ENCODE data around the gene TRUB2. TPM values are rescaled to one million over a fixed set of nuclear protein-coding genes. Genes with fewer than 3 reads are reported as not detected.

The TRUB2 gene
- total RNA-seq, 1 donor from 2014 or later, result 10.2 TPM

- Histone ChIP-seq H3K36me3 (peaks cover 73 to 78% of the 10 kb centered on the region in 2 donors), H3K27me3 (no peaks in the 10 kb centered on the region)
- intact Hi-C loops (cut with DNase I), result no loop called here
These were observed 63.1 kb downstream of the TRUB2 start for GRCh38 chr9:128259156-128259555.

DNA sequence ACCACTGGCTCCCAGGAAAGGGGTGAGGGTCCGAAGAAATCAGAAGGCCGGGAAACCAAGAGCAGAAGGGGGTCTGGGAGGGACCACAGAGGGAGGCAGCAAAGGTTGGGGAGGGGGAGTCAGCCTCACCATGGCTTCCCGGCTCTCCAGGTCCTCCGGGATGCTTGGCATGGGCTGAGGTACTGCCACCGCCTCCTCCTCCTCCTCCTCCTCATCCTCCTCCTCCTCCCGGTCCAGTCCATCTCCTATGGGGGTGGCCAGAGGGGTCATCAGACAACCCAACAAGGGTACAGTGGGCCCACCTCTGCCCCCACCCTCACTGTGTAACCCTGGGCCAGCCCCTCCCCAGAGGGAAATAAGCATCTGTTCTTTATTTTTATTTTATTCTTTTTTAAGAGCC lies 63.9 kb downstream of the TRUB2 start:
- intact Hi-C loops (cut with DNase I), result no loop called here
- peaks cover 69 to 72% of the 10 kb centered on the region in 2 donors for H3K36me3 ChIP-seq

More at GRCh38 chr9:128259156-128259555, 63.1 kb downstream of the TRUB2 start:
- H3K4me1 ChIP-seq, result no peaks in the 10 kb centered on the region
- H3K27ac ChIP-seq, result no peak overlapping the region
- DNase-seq (ENCODE audit: low spot score in 2 of 2), result no peak
- TF ChIP-seq, protein P1, sequence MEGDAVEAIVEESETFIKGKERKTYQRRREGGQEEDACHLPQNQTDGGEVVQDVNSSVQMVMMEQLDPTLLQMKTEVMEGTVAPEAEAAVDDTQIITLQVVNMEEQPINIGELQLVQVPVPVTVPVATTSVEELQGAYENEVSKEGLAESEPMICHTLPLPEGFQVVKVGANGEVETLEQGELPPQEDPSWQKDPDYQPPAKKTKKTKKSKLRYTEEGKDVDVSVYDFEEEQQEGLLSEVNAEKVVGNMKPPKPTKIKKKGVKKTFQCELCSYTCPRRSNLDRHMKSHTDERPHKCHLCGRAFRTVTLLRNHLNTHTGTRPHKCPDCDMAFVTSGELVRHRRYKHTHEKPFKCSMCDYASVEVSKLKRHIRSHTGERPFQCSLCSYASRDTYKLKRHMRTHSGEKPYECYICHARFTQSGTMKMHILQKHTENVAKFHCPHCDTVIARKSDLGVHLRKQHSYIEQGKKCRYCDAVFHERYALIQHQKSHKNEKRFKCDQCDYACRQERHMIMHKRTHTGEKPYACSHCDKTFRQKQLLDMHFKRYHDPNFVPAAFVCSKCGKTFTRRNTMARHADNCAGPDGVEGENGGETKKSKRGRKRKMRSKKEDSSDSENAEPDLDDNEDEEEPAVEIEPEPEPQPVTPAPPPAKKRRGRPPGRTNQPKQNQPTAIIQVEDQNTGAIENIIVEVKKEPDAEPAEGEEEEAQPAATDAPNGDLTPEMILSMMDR (IDR thresholded peaks at IDR 0.05), result no peak
- H3K4me3 ChIP-seq, result no peak overlapping the region
- H3K9me3 ChIP-seq, result no peaks in the 10 kb centered on the region

GRCh38 chr9:128257907-128258306 lies 64.3 kb downstream of the TRUB2 start:
- no peaks in the 10 kb centered on the region for H3K9me3 ChIP-seq
- TF ChIP-seq, protein P1 (IDR thresholded peaks at IDR 0.05), result no peak
- no peak for DNase-seq (ENCODE audit: low spot score in 2 of 2)
- H3K36me3 ChIP-seq, result peaks cover 65 to 68% of the 10 kb centered on the region in 2 donors
- H3K4me3 ChIP-seq, result no peak overlapping the region
- no peaks in the 10 kb centered on the region for H3K4me1 ChIP-seq
- intact Hi-C loops (cut with DNase I), result no loop called here
- no peaks in the 10 kb centered on the region for H3K27me3 ChIP-seq
- no peak overlapping the region for H3K27ac ChIP-seq

More for the DNA sequence above, 63.9 kb downstream of the TRUB2 start:
- H3K27me3 ChIP-seq, result no peaks in the 10 kb centered on the region
- H3K9me3 ChIP-seq, result no peaks in the 10 kb centered on the region
- no peak overlapping the region for H3K27ac ChIP-seq
- no peaks in the 10 kb centered on the region for H3K4me1 ChIP-seq
- no peak overlapping the region for H3K4me3 ChIP-seq
- TF ChIP-seq, protein P1 (IDR thresholded peaks at IDR 0.05), result no peak
- DNase-seq (ENCODE audit: low spot score in 2 of 2), result no peak

GRCh38 chr9:128257086-128257825 lies 65.0 kb downstream of the TRUB2 start:
- H3K9me3 ChIP-seq, result no peaks in the 10 kb centered on the region
- intact Hi-C loops (cut with DNase I), result no loop called here
- TF ChIP-seq, protein P1 (IDR thresholded peaks at IDR 0.05), result no peak

More at GRCh38 chr9:128257086-128257825, 65.0 kb downstream of the TRUB2 start:
- peaks cover 59 to 61% of the 10 kb centered on the region in 2 donors for H3K36me3 ChIP-seq
- H3K4me3 ChIP-seq, result no peak overlapping the region
- H3K27ac ChIP-seq, result no peak overlapping the region
- no peaks in the 10 kb centered on the region for H3K27me3 ChIP-seq
- no peaks in the 10 kb centered on the region for H3K4me1 ChIP-seq
- DNase-seq (ENCODE audit: low spot score in 2 of 2), result no peak

Other genes starting within 250 kb of the TRUB2 start
- 97.2 TPM for gene PTGES2, start 194.7 kb downstream of the TRUB2 start, total RNA-seq
- gene LCN2, start 173.0 kb downstream of the TRUB2 start, total RNA-seq, result not detected
- gene BBLN, start 162.2 kb downstream of the TRUB2 start, total RNA-seq, result 389 TPM
- 85.8 TPM for gene CIZ1, start 130.9 kb downstream of the TRUB2 start, total RNA-seq
- 31.9 TPM for gene DNM1, start 119.1 kb downstream of the TRUB2 start, total RNA-seq
- 74.9 TPM for gene GOLGA2, start 46.4 kb downstream of the TRUB2 start, total RNA-seq
- 1.8 TPM for gene SWI5, start 46.2 kb downstream of the TRUB2 start, total RNA-seq
- 11.4 TPM for gene COQ4, start 392 bp upstream of the TRUB2 start, total RNA-seq
- 16.6 TPM for gene SLC27A4, start 18.1 kb upstream of the TRUB2 start, total RNA-seq
- gene URM1, start 48.9 kb upstream of the TRUB2 start, total RNA-seq, result 37.5 TPM
- 70.5 TPM for gene CERCAM, start 98.4 kb upstream of the TRUB2 start, total RNA-seq
- gene ODF2, start 133.6 kb upstream of the TRUB2 start, total RNA-seq, result 26.9 TPM
- 6.3 TPM for gene GLE1, start 182.3 kb upstream of the TRUB2 start, total RNA-seq
- 687 TPM for gene SPTAN1, start 230.1 kb upstream of the TRUB2 start, total RNA-seq

Measured in ascending aorta (tissue), 2 donors.